Activated naive CD4-positive, alpha-beta T cell treated with anti-CD3 and anti-CD28 coated beads, Interleukin-2, amount 50 U/mL, for 24 hours (primary cell): Measurements from ENCODE around the gene POC1A.
"Not testable (repeated sequence)": the region's sequence is repeated elsewhere in the genome, so short reads cannot be mapped to it uniquely, and the experiment has no call there.

ENCODE experiments used
- H3K27ac Mint-ChIP-seq: one replicate; pipeline ENCODE4 v1.8.0; 2021; ENCODE audit warnings: mild to moderate bottlenecking, mixed read lengths
- H3K27me3 Mint-ChIP-seq: one replicate; pipeline ENCODE4 v1.8.0; 2021; ENCODE audit warnings: mixed read lengths
- H3K36me3 Mint-ChIP-seq: one replicate; pipeline ENCODE4 v1.8.0; 2021; ENCODE audit warnings: mixed read lengths
- H3K4me1 Mint-ChIP-seq: one replicate; pipeline ENCODE4 v1.8.0; 2021; ENCODE audit warnings: mixed read lengths
- H3K4me3 Mint-ChIP-seq: one replicate; pipeline ENCODE4 v1.8.0; 2021; ENCODE audit warnings: mild to moderate bottlenecking, mixed read lengths
- H3K9me3 Mint-ChIP-seq: one replicate; pipeline ENCODE4 v1.8.0; 2021; ENCODE audit warnings: mixed read lengths

POC1A gene

DNA sequence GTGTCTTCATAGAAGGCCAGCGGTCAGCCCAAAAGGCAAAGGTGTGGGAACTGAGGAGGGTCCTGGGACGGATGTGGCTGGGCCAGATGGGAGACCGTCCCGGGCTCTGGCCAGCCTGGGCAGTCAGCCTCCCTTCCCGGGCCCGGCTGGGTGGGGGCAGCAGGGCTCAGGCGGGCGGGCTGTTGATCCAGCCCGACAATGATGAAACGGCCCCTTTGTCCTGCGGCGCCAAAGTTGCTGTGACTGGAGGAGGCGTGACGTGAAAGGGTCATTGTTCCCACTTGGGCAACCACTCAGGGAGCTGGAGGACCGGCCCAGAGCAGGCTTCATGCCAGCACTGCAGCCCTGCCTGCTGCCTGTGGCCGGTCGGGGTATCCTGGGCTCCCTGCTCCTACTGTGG lies 114.4 kb downstream of the POC1A start:
- no peaks in the 10 kb centered on the region for H3K36me3 Mint-ChIP-seq
- H3K27ac Mint-ChIP-seq = no peak overlapping the region
- no peak overlapping the region for H3K4me3 Mint-ChIP-seq
- peaks cover 12% of the 10 kb centered on the region for H3K4me1 Mint-ChIP-seq
- H3K27me3 Mint-ChIP-seq = no peaks in the 10 kb centered on the region
- no peaks in the 10 kb centered on the region for H3K9me3 Mint-ChIP-seq

DNA sequence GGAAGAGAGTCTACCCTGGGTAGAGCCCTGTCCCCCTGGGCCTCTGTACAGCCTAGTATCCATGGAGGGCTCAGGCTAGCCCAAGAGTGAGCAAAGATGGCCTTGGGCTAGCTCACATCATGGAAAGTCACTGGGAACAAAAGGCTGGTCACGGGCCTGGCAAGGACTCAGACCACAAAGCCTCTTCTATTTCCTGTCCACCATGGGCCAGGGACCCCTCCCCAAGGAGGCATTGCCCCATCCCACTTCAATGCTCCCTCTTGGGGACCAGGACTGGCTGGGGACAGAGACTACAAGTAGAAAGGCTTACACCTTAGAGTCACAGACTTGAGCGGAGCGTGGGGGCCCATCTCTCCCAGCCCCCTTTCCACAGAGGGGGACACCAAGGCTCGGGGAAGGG lies 114.8 kb downstream of the POC1A start:
- Mint-ChIP-seq H3K27me3 (no peaks in the 10 kb centered on the region), H3K4me3 (no peak overlapping the region), H3K27ac (no peak overlapping the region), H3K9me3 (no peaks in the 10 kb centered on the region), H3K4me1 (peaks cover 12% of the 10 kb centered on the region), H3K36me3 (no peaks in the 10 kb centered on the region)

DNA sequence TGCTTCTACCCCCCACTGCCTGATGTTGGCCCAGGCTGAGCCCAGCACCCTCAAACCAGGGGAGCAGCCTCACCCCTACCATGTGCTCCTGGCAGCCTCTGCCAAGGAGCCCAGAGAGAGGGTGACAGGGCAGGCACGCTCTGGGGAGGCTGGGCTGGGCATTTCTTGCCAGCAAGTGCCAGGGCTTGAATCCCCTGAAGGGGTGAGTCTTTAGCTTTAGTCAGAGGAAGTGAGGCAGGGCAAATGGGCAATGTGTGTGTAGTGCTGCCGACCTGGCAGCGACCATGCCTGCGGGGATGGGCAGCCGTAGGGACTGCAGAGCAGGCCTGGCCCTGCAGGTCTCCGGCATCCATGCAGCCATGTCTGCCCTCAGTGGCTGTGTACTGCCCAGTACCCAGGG lies 116.0 kb downstream of the POC1A start:
- H3K4me1 Mint-ChIP-seq = peaks cover 9% of the 10 kb centered on the region
- no peaks in the 10 kb centered on the region for H3K27me3 Mint-ChIP-seq
- no peak overlapping the region for H3K27ac Mint-ChIP-seq
- no peak overlapping the region for H3K4me3 Mint-ChIP-seq
- H3K36me3 Mint-ChIP-seq = no peaks in the 10 kb centered on the region
- H3K9me3 Mint-ChIP-seq = no peaks in the 10 kb centered on the region

DNA sequence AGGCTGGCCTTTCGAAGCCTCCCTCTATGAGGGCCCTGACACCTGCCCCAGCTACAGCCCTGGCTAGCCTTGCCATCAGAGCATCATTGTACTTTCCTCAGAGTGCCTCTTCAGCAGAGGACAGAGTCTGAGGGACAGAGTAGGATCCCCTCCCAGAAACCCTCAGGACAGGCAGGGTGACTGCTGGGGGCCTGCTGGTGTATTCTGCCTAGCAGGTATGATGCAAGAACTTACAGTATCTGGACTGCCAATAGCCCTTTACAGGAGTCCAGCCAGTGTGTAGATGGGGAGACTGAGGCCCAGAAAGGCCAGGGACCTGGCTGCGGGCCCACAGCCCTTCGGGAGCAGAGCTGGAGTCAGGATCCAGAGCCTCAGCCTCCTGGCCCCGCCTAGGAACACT lies 116.9 kb downstream of the POC1A start:
- Mint-ChIP-seq H3K4me1 (peaks cover 7% of the 10 kb centered on the region), H3K4me3 (no peak overlapping the region), H3K27ac (no peak overlapping the region), H3K9me3 (no peaks in the 10 kb centered on the region), H3K36me3 (no peaks in the 10 kb centered on the region), H3K27me3 (no peaks in the 10 kb centered on the region)

DNA sequence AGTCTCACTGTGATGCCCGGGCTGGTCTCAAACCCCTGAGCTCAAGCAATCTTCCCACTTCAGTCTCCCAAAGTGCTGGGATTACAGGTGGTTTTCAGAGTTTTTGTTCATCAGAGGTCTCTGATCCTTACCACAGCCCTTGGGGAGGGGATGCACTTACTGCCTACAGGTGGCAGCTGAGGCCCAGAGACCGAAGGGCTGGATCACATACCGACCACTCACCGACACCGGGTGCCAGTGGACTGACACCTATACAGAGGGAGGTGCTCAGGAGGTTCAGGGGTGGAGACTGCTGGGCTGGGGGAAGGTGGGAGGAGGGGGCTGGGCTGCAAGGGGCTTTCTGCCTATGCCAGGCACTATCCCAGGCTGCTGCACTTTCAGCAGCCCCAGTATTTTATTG lies 117.4 kb downstream of the POC1A start:
- H3K27me3 Mint-ChIP-seq = no peaks in the 10 kb centered on the region
- H3K27ac Mint-ChIP-seq = no peak overlapping the region
- H3K36me3 Mint-ChIP-seq = no peaks in the 10 kb centered on the region
- H3K4me1 Mint-ChIP-seq = peaks cover 2% of the 10 kb centered on the region
- H3K9me3 Mint-ChIP-seq = no peaks in the 10 kb centered on the region
- no peak overlapping the region for H3K4me3 Mint-ChIP-seq

DNA sequence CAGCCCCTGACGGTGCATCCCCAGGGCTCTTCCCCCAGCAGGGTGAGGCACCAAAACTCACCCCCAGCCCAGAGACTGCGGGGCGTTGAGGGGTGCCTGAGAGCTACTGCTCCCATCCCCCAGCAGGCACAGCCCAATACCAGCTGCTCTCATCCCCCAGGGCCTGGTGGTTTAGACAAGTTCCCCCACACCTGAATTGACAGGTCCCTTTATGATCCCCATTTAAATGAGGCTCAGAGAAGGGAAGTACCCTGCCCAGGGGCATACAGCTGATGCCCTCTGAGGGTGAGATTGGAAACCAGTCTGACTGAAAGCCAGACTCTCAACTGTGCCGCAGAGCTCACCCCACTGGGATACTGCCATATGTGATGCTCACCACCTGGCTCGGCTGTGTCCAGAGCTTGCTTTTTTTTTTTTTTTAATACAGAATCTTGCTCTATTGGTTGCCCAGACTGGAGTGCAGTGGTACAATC lies 118.0 kb downstream of the POC1A start:
- Mint-ChIP-seq H3K27ac (no peak overlapping the region), H3K27me3 (no peaks in the 10 kb centered on the region), H3K4me1 (no peaks in the 10 kb centered on the region), H3K4me3 (no peak overlapping the region), H3K9me3 (no peaks in the 10 kb centered on the region), H3K36me3 (no peaks in the 10 kb centered on the region)

DNA sequence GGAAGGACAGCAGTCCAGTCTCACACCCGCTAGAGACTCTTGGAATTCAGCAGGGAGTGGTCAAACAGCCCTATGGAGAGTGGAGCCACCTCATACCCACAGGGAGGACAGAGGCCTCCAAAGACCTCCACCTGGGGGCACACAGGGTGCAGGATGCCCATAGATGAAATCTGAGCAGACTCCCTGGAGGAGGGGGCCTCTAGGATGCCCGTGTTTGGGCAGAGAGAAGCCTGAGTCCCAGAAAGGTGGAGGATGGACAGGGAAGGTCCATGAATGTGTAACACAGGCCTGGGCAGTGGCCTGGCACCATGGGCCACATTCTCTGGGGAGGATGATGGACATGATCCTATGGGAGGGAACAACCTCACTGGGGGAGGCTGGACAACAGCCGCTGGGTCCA lies 119.6 kb downstream of the POC1A start:
- no peaks in the 10 kb centered on the region for H3K27me3 Mint-ChIP-seq
- H3K9me3 Mint-ChIP-seq = no peaks in the 10 kb centered on the region
- H3K4me3 Mint-ChIP-seq = no peak overlapping the region
- no peaks in the 10 kb centered on the region for H3K4me1 Mint-ChIP-seq
- H3K36me3 Mint-ChIP-seq = no peaks in the 10 kb centered on the region
- H3K27ac Mint-ChIP-seq = no peak overlapping the region

GRCh38 chr3:52034212-52034611 lies 120.0 kb downstream of the POC1A start:
- Mint-ChIP-seq H3K4me3 (no peak overlapping the region), H3K9me3 (no peaks in the 10 kb centered on the region), H3K4me1 (no peaks in the 10 kb centered on the region), H3K36me3 (no peaks in the 10 kb centered on the region), H3K27me3 (no peaks in the 10 kb centered on the region), H3K27ac (no peak overlapping the region)

DNA sequence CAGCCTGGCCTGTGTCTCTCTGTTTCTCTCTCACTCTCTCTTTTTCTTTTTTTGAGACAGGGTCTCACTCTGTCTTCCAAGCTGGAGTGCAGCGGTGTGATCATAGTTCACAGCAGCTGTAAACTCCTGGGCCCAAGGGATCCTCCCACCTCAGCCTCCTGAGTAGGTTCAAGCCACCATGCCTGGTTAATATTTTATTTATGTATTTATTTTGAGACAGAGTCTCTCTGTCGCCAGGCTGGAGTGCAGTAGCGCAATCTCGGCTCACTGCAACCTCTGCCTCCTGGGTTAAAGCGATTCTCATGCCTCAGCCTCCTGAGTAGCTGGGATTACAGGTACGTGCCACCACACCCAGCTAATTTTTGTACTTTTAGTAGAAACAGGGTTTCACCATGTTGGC lies 120.5 kb downstream of the POC1A start:
- H3K4me1 Mint-ChIP-seq, H3K27me3 Mint-ChIP-seq, H3K9me3 Mint-ChIP-seq, H3K36me3 Mint-ChIP-seq, H3K27ac Mint-ChIP-seq, H3K4me3 Mint-ChIP-seq: not testable (repeated sequence)

DNA sequence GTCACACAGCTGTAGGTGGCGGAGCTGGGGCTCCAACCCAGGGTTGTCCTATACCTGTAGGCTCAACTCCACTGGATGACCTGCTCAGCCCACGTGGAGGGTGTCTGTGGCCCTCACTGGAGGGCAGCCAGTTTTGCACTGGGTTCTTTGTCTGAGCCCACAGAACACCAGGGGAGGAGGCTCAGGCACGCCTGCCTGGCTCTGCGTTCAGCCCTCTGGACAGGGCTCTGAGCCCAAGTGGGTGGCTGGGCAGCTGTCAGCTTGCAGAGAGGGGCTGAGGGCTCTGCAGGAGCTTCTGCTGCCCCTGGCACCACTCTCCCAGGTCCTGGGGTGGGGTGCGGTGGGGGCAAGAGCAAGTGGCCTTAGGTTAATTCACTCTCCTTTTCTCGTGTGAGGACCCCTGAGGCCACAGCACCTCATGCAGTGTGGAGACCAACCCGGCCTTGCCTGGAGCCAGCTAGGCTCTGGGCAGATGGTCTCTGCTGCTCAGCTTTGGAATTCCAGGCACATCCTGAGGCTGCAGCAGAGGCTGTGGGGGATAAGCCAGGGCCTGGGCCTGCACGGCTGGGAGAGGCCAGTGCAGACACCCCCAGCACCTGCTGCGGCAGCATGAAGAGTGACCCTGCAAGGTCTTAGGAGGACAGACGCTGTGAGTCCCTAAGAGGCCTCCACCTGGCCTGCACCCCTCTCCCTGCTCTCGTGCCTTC lies 121.4 kb downstream of the POC1A start:
- no peak overlapping the region for H3K27ac Mint-ChIP-seq

DNA sequence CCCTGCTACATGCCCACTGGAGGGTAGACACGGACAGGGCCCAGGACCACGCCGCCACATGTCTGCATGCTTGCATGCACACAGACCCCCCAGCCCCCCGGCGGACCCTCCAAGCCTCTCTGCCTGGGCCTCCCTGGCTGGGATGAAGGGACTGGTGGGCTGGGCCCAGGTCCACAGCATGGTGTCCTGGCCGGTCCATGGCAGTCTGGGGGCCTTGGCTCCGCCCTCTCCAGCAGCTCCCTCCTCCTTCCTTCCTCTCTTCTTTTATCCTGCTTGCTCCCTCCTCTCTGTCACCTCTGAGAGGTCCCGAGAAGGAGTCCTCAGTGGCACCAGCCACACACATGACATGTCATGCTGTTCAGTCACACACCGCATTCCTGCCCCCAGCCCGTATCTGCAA lies 122.3 kb downstream of the POC1A start:
- Mint-ChIP-seq H3K27ac (peak overlapping the region; percentile 24), H3K4me1 (no peaks in the 10 kb centered on the region), H3K27me3 (no peaks in the 10 kb centered on the region), H3K4me3 (no peak overlapping the region), H3K36me3 (no peaks in the 10 kb centered on the region), H3K9me3 (no peaks in the 10 kb centered on the region)

More for the DNA sequence above, 121.4 kb downstream of the POC1A start:
- Mint-ChIP-seq H3K36me3 (no peaks in the 10 kb centered on the region), H3K4me1 (no peaks in the 10 kb centered on the region), H3K4me3 (no peak overlapping the region), H3K27me3 (no peaks in the 10 kb centered on the region), H3K9me3 (no peaks in the 10 kb centered on the region)

DNA sequence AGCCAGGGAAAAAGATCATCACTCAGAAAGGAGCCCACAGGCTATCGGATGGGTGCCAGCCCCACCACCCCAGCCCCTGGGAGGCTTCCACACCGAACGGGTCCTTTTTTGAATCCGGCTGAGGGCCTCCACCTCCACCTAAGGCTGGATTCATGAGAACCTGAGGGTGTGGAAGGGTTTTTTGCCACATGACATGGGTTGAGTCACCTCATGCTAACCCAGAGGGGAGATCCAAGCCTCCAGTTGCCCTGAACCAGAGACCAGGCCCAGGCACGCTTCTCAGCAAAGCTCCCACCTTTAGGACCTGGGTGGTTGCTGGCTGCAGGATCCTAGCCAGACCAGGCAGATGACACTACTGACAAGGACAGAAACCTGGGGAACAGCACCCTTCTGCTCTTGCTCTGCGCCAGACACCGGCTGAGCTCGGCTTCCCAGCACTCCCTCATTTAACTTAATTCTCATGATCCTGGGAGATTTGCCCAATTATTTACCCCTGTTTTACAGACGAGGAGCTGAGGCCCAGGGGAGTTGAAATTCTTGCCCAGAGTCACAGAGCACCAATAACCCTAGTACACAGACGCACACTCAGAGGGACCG lies 123.4 kb downstream of the POC1A start:
- Mint-ChIP-seq H3K4me3 (no peak overlapping the region), H3K27me3 (no peaks in the 10 kb centered on the region), H3K36me3 (no peaks in the 10 kb centered on the region), H3K4me1 (no peaks in the 10 kb centered on the region), H3K27ac (no peak overlapping the region), H3K9me3 (no peaks in the 10 kb centered on the region)

GRCh38 chr3:52029535-52029934 lies 124.7 kb downstream of the POC1A start:
- Mint-ChIP-seq H3K36me3 (no peaks in the 10 kb centered on the region), H3K4me3 (no peak overlapping the region), H3K9me3 (no peaks in the 10 kb centered on the region), H3K27me3 (no peaks in the 10 kb centered on the region), H3K4me1 (no peaks in the 10 kb centered on the region), H3K27ac (no peak overlapping the region)

DNA sequence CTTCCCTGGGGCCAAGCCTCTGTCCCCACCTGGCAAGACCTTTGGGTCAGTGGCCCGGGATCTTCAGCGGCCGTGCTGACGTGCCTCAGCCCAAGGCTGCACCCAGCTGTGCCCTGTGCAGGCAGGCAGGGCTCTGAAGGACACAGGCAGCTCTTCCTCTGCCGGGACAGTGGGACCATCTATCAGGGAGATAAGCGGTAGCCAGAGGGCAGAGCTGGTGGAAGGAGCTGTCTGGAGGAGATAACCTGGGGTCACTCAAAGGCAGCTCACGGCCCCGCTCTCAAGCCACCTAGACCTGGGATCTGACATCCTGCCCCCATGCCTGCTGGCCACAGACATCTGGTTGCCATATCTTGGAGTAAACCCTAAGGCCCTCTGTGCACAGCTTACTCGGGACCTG lies 125.2 kb downstream of the POC1A start:
- no peak overlapping the region for H3K4me3 Mint-ChIP-seq
- H3K27me3 Mint-ChIP-seq = no peaks in the 10 kb centered on the region
- no peaks in the 10 kb centered on the region for H3K36me3 Mint-ChIP-seq
- no peaks in the 10 kb centered on the region for H3K4me1 Mint-ChIP-seq
- no peak overlapping the region for H3K27ac Mint-ChIP-seq
- no peaks in the 10 kb centered on the region for H3K9me3 Mint-ChIP-seq

DNA sequence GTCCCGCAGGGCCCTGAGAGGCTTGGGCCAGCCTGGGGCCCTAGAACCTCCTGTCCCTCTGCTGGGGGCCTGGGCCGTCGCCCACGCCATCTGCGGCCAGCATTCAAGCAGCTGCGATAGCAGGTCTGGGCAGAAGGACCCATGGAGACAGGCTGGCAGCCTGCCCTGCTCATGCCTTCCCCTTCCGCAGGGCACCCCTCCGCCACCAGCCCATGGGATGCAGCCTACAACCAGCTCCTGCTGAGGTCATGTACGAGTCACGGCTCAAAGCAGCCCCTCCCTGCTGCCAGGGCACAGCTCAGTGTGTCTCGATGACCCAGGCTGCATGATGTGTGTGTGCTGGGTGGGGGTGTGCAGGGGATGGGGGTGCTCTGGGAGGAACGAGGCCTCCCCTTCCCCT lies 125.7 kb downstream of the POC1A start:
- Mint-ChIP-seq H3K9me3 (no peaks in the 10 kb centered on the region), H3K27ac (no peak overlapping the region), H3K4me3 (no peak overlapping the region), H3K36me3 (no peaks in the 10 kb centered on the region), H3K4me1 (no peaks in the 10 kb centered on the region), H3K27me3 (no peaks in the 10 kb centered on the region)

GRCh38 chr3:52026041-52026440 lies 128.2 kb downstream of the POC1A start:
- Mint-ChIP-seq H3K27me3 (no peaks in the 10 kb centered on the region), H3K36me3 (no peaks in the 10 kb centered on the region), H3K4me1 (no peaks in the 10 kb centered on the region), H3K4me3 (no peak overlapping the region), H3K27ac (no peak overlapping the region), H3K9me3 (no peaks in the 10 kb centered on the region)

DNA sequence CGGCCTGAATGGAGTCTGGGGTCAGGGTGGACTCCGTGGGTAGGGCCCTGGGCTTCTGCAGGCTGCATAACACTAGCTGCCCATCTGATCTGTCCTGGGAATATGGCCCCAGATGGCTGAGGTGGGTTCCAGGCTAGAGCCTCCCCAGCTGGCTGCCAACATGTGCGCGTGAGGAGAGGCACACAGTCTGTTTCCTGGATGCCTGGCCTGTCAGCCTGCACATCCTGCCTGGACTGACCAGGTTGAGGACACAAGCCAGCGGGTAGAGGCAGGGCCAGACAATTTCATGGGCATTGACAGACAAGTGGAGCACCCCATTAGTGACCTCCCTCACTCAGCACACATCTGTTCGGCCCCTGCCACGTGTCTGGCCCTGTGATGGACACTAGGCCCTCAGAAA lies 128.8 kb downstream of the POC1A start:
- Mint-ChIP-seq H3K36me3 (no peaks in the 10 kb centered on the region), H3K27ac (no peak overlapping the region), H3K4me3 (no peak overlapping the region), H3K27me3 (no peaks in the 10 kb centered on the region), H3K4me1 (no peaks in the 10 kb centered on the region), H3K9me3 (no peaks in the 10 kb centered on the region)
